ENCODE data around the gene BSN. TPM values are rescaled to one million over a fixed set of nuclear protein-coding genes. Genes with fewer than 3 reads are reported as not detected.

BSN gene
- total RNA-seq (2014; rRNA removed; shearing (Covaris generic)) (5.1 and 5.4 TPM in 2 replicates), polyA plus RNA-seq (2016; fragmentation: Nextera tagmentation; extraction: Ambion mirVana) (0.38 and 0.50 TPM in 2 replicates)
- long read RNA-seq = 0 reads

GRCh38 chr3:49553692-49554632 is at the start of gene BSN:
TSS of gene BSN (plus strand) at chr3:49554477. CDS start at chr3:49554603, 126 bp downstream.
- Mint-ChIP-seq H3K36me3 (ENCODE audit: low read depth) (no peaks in the 10 kb centered on the region; the same call in 2 of the 3 replicates), H3K4me1 (peaks cover 16% of the 10 kb centered on the region; the same call in 2 of the 3 replicates), H3K9me3 (no peaks in the 10 kb centered on the region; the same call in 2 of the 3 replicates), H3K27me3 (ENCODE audit: insufficient read depth, low read depth, poor library complexity) (peaks cover 17% of the 10 kb centered on the region), H3K27ac (peak within 1 kb of the TSS; percentile 94), H3K4me3 (peak within 1 kb of the TSS; percentile 99)
- H3K27me3 ChIP-seq (ENCODE audit: insufficient read depth) = peaks cover 13% of the 10 kb centered on the region
- H3K27ac ChIP-seq (ENCODE audit: low read depth) = peak within 1 kb of the TSS; percentile 84; the same call in 1 of the 2 replicates
- H3K9me2 ChIP-seq (ENCODE audit: insufficient read depth) = no peaks in the 10 kb centered on the region
- no peaks in the 10 kb centered on the region for H3K36me3 ChIP-seq (ENCODE audit: insufficient read depth)
- DNase-seq (ENCODE audit: low spot score) (peak; percentile 94), ATAC-seq (peak; percentile 74)
- peaks cover 10% of the 10 kb centered on the region for H3K4me1 ChIP-seq (ENCODE audit: insufficient read depth)
- H3K4me3 ChIP-seq = peak within 1 kb of the TSS; percentile 97
- peak within 1 kb of the TSS; percentile 100 for H2AFZ ChIP-seq
- no peaks in the 10 kb centered on the region for H4K20me1 ChIP-seq (replicated peaks; ENCODE audit: insufficient read depth)
- peak within 1 kb of the TSS; percentile 99 for H3K4me2 ChIP-seq
- H3K79me2 ChIP-seq (replicated peaks; ENCODE audit: insufficient read depth) = no peaks in the 10 kb centered on the region
- H3F3A ChIP-seq (replicated peaks; ENCODE audit: low read depth) = peaks cover 16% of the 10 kb centered on the region; the same call in 1 of the 2 replicates
- TF ChIP-seq CREB1 (CRISPR knock-in tag; IDR thresholded peaks at IDR 0.05; ENCODE audit: low read depth) (peak; percentile 66), ETS1 (IDR thresholded peaks at IDR 0.05) (no peak), POLR2AphosphoS5 (IDR thresholded peaks at IDR 0.05; ENCODE audit: low read depth) (peak; percentile 67), EZH2 (IDR thresholded peaks at IDR 0.05; ENCODE audit: low read depth, unreplicated experiment) (no peak)

- Mint-ChIP-seq H3K4me1 (no peaks in the 10 kb centered on the region), H3K9me3 (no peaks in the 10 kb centered on the region), H3K4me3 (no peak overlapping the region), H3K27me3 (ENCODE audit: insufficient read depth, low read depth, poor library complexity) (peaks cover 4% of the 10 kb centered on the region), H3K36me3 (ENCODE audit: low read depth) (peaks cover 25% of the 10 kb centered on the region), H3K27ac (no peak overlapping the region)
- peaks cover 74% of the 10 kb centered on the region for H3K79me2 ChIP-seq (replicated peaks; ENCODE audit: insufficient read depth)
- no peak overlapping the region for H3K4me2 ChIP-seq
- H2AFZ ChIP-seq = no peak overlapping the region
- DNase-seq (ENCODE audit: low spot score) (no peak), ATAC-seq (no peak)
- H3K27me3 ChIP-seq (ENCODE audit: insufficient read depth) = no peaks in the 10 kb centered on the region
- no peak overlapping the region for H3K27ac ChIP-seq (ENCODE audit: low read depth)
- no peaks in the 10 kb centered on the region for H3K9me2 ChIP-seq (ENCODE audit: insufficient read depth)
- H3K36me3 ChIP-seq (ENCODE audit: insufficient read depth) = peaks cover 9% of the 10 kb centered on the region
- H3K4me1 ChIP-seq (ENCODE audit: insufficient read depth) = no peaks in the 10 kb centered on the region
- TF ChIP-seq JUNB (IDR thresholded peaks at IDR 0.05; ENCODE audit: unreplicated experiment) (no peak), ETS1 (IDR thresholded peaks at IDR 0.05) (no peak), EZH2phosphoT487 (IDR thresholded peaks at IDR 0.05; ENCODE audit: unreplicated experiment) (no peak), ZNF331 (CRISPR knock-in tag; IDR thresholded peaks at IDR 0.05; ENCODE audit: low read depth) (no peak), STAT1 (IDR thresholded peaks at IDR 0.05; ENCODE audit: unreplicated experiment) (no peak), REST (IDR thresholded peaks at IDR 0.05; ENCODE audit: unreplicated experiment) (no peak)
- no peaks in the 10 kb centered on the region; the same call in none of the 2 replicates for H4K20me1 ChIP-seq (replicated peaks; ENCODE audit: insufficient read depth)
- H3F3A ChIP-seq (replicated peaks; ENCODE audit: low read depth) = peaks cover 4% of the 10 kb centered on the region; the same call in 1 of the 2 replicates
- no peak overlapping the region for H3K4me3 ChIP-seq
These were observed 47.4 kb upstream of the BSN start for GRCh38 chr3:49506906-49507305.
